NT2/D1 (cell line): ENCODE results near the gene MARCHF9.

ENCODE experiments used
- SUZ12 ChIP-seq: IDR thresholded peaks from 2 replicates; pipeline ENCODE4 v1.6.1; 2011; ENCODE audit not compliant: insufficient read length, insufficient read depth; ENCODE audit errors: extremely low read depth
- YY1 ChIP-seq: IDR thresholded peaks from 2 replicates; pipeline ENCODE4 v1.6.1; 2011; ENCODE audit not compliant: insufficient read length, insufficient read depth
- ZNF274 ChIP-seq: IDR thresholded peaks from 2 replicates; pipeline ENCODE4 v1.6.1; 2011; ENCODE audit warnings: mild to moderate bottlenecking, low read depth, low read length

DNA sequence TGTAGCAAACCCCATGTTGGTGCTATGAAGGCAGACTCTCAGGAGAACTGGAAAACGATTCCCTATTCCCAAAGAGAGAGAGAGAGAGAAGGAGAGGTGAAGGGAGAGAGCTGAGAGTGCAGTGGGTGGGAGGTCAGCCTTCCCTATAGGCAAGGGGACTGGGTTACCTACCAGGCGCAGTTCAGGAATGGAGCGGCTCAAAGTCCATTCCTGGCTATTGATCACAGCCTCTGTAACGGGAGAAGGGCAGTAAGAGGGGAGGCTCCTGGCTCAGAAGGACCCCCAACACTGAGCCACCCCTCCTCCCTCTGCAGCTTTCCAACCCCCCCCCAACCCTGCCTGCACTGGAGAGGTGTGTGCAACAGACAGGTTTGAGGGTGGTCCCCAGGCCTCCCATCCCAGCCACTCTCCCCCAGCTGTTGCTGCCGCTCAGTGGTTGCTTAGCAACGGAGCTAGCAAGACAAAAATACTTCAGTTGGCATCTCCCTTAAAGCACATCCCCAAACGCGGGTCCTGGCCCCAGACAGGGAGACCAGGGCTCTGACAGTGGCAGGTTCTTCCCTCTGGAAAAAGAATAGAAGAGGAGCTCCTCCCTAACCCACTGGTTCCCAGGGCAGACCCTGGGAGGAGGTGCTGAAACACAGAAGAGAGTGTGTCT is 19.6 kb upstream of the MARCHF9 start:
- TF ChIP-seq YY1 (no peak), ZNF274 (no peak), SUZ12 (no peak)
